Measurements from ENCODE around the gene CAB39. TPM values are rescaled to one million over a fixed set of nuclear protein-coding genes. Genes with fewer than 3 reads are reported as not detected.

CAB39 gene
- total RNA-seq (2022) (33.2 and 40.4 TPM in 2 replicates), Bru-seq, nascent RNA (percentile 79 among the genes with signal in this experiment), BruChase-seq, experiment 1, labeled RNA remaining after a 2-hour chase (percentile 75 among the genes with signal in this experiment), BruChase-seq, experiment 2, labeled RNA remaining after a 6-hour chase (percentile 79 among the genes with signal in this experiment)
- long read RNA-seq, transcript CAB39-201 (9 exons, 3,826 nt) = major isoform, 57 of 70 reads
- long read RNA-seq, partial matches to known transcripts = 7 of 70 reads
- long read RNA-seq, other reads (novel, unspliced or antisense) = 6 of 70 reads

- CTCF ChIA-PET = interaction anchor here (0.5 kb wide), 1 partner anchor 544 kb away, joined by 5 read pairs; no protein-coding TSS in a partner anchor
- H3K9me3 ChIP-seq = no peaks in the 10 kb centered on the region
- BruUV-seq (replicated peaks) = no TSS peak
- peaks cover 6% of the 10 kb centered on the region for H3K36me3 Mint-ChIP-seq (ENCODE audit: insufficient read depth, unreplicated experiment)
- H3K27ac Mint-ChIP-seq (ENCODE audit: unreplicated experiment) = peak within 1 kb of the TSS; percentile 95
- peaks cover 16% of the 10 kb centered on the region for H3K4me1 Mint-ChIP-seq (ENCODE audit: low read depth, unreplicated experiment)
- no peaks in the 10 kb centered on the region for H3K27me3 ChIP-seq (replicated peaks; ENCODE audit: control insufficient read depth, insufficient read depth, low read length)
- TF ChIP-seq CTCF (IDR thresholded peaks at IDR 0.05; ENCODE audit: insufficient read depth in 1 of 2, low read depth in 1 of 2, low read length in 1 of 2, severe bottlenecking in 1 of 2, unreplicated experiment in 1 of 2) = peak; percentile 40 to 46
- no peaks in the 10 kb centered on the region for H3K27me3 Mint-ChIP-seq (ENCODE audit: insufficient read depth, unreplicated experiment)
- POLR2A ChIA-PET = interaction anchor here (0.6 kb wide), 1 partner anchor 294 kb away, joined by 3 read pairs; no protein-coding TSS in a partner anchor
- peaks cover 8% of the 10 kb centered on the region; the same call in 1 of the 2 replicates for H3K4me1 ChIP-seq
- H3K4me3 ChIP-seq (ENCODE audit: low read depth, low read length) = peak within 1 kb of the TSS; percentile 72
- no peaks in the 10 kb centered on the region for H3K9me3 Mint-ChIP-seq (ENCODE audit: unreplicated experiment)
- intact Hi-C loops (cut with micrococcal nuclease; ENCODE audit: unreplicated experiment) = loop anchor here (1.0 to 5.0 kb wide), 4 partner anchors 25 to 87 kb away; no protein-coding TSS in a partner anchor
- no peaks in the 10 kb centered on the region for H3K36me3 ChIP-seq (ENCODE audit: control insufficient read depth, insufficient read depth, low read length)
- peak within 1 kb of the TSS; percentile 95 for H3K4me3 Mint-ChIP-seq (ENCODE audit: unreplicated experiment)
- DNase-seq = peak; percentile 74 to 88
These were observed at the start of gene CAB39 for GRCh38 chr2:230712443-230713330. Gene CAB39, plus strand, starts transcription at chr2:230712842. Its CDS starts 47,160 bp downstream, at chr2:230760002.

GRCh38 chr2:230664128-230664527 lies 48.5 kb upstream of the CAB39 start:
- Mint-ChIP-seq H3K27ac (ENCODE audit: unreplicated experiment) (no peak overlapping the region), H3K9me3 (ENCODE audit: unreplicated experiment) (no peaks in the 10 kb centered on the region), H3K4me1 (ENCODE audit: low read depth, unreplicated experiment) (no peaks in the 10 kb centered on the region), H3K27me3 (ENCODE audit: insufficient read depth, unreplicated experiment) (no peaks in the 10 kb centered on the region), H3K4me3 (ENCODE audit: unreplicated experiment) (no peak overlapping the region), H3K36me3 (ENCODE audit: insufficient read depth, unreplicated experiment) (no peaks in the 10 kb centered on the region)
- Histone ChIP-seq H3K4me1 (no peaks in the 10 kb centered on the region), H3K36me3 (ENCODE audit: control insufficient read depth, insufficient read depth, low read length) (no peaks in the 10 kb centered on the region), H3K27me3 (replicated peaks; ENCODE audit: control insufficient read depth, insufficient read depth, low read length) (no peaks in the 10 kb centered on the region), H3K9me3 (no peaks in the 10 kb centered on the region), H3K4me3 (ENCODE audit: low read depth, low read length) (no peak overlapping the region)
- no TSS peak for BruUV-seq (replicated peaks)
- no peak for DNase-seq
- no peak for TF ChIP-seq CTCF (IDR thresholded peaks at IDR 0.05; ENCODE audit: insufficient read depth in 1 of 2, low read depth in 1 of 2, low read length in 1 of 2, severe bottlenecking in 1 of 2, unreplicated experiment in 1 of 2)
- CTCF ChIA-PET = no interaction called here
- POLR2A ChIA-PET = no interaction called here
- intact Hi-C loops (cut with micrococcal nuclease; ENCODE audit: unreplicated experiment) = no loop called here

- H3K36me3 ChIP-seq (ENCODE audit: control insufficient read depth, insufficient read depth, low read length) = no peaks in the 10 kb centered on the region
- no peaks in the 10 kb centered on the region for H3K27me3 ChIP-seq (replicated peaks; ENCODE audit: control insufficient read depth, insufficient read depth, low read length)
- no peak overlapping the region for H3K4me3 ChIP-seq (ENCODE audit: low read depth, low read length)
- no peaks in the 10 kb centered on the region for H3K36me3 Mint-ChIP-seq (ENCODE audit: insufficient read depth, unreplicated experiment)
- no peak for DNase-seq
- TF ChIP-seq CTCF (IDR thresholded peaks at IDR 0.05; ENCODE audit: insufficient read depth in 1 of 2, low read depth in 1 of 2, low read length in 1 of 2, severe bottlenecking in 1 of 2, unreplicated experiment in 1 of 2) = no peak
- intact Hi-C loops (cut with micrococcal nuclease; ENCODE audit: unreplicated experiment) = no loop called here
- CTCF ChIA-PET = no interaction called here
- H3K27me3 Mint-ChIP-seq (ENCODE audit: insufficient read depth, unreplicated experiment) = no peaks in the 10 kb centered on the region
- no TSS peak for BruUV-seq (replicated peaks)
- no peaks in the 10 kb centered on the region for H3K9me3 Mint-ChIP-seq (ENCODE audit: unreplicated experiment)
- POLR2A ChIA-PET = no interaction called here
- H3K9me3 ChIP-seq = no peaks in the 10 kb centered on the region
- no peak overlapping the region for H3K4me3 Mint-ChIP-seq (ENCODE audit: unreplicated experiment)
- no peak overlapping the region for H3K27ac Mint-ChIP-seq (ENCODE audit: unreplicated experiment)
- H3K4me1 ChIP-seq = no peaks in the 10 kb centered on the region
- H3K4me1 Mint-ChIP-seq (ENCODE audit: low read depth, unreplicated experiment) = no peaks in the 10 kb centered on the region
These were observed 47.8 kb upstream of the CAB39 start for GRCh38 chr2:230664844-230665243.

Data from Caco-2 (cell line).